Brain microvascular endothelial cell (primary cell): Measurements from ENCODE around the gene DCST2.

Experiments
- DNase-seq: peaks from one replicate; pipeline ENCODE4 v3.0.0-alpha.2; 2020
- H3K27ac ChIP-seq: fragments of 250-450 bp; sonication (Bioruptor Pico); 2 replicates; pipeline ENCODE4 v1.5.1; 2020; ENCODE audit warnings: mild to moderate bottlenecking, moderate library complexity
- H3K27me3 ChIP-seq: fragments of 250-450 bp; sonication (Bioruptor Pico); replicated peaks from 2 replicates; pipeline ENCODE4 v1.5.1; 2020; ENCODE audit warnings: mild to moderate bottlenecking
- H3K36me3 ChIP-seq: fragments of 250-450 bp; sonication (Bioruptor Pico); replicated peaks from 2 replicates; pipeline ENCODE4 v1.5.1; 2020; ENCODE audit warnings: mild to moderate bottlenecking
- H3K4me3 ChIP-seq: 2 replicates; pipeline ENCODE4 v1.5.1; 2011; ENCODE audit warnings: low read depth, mild to moderate bottlenecking, control low read depth, low read length, moderate library complexity
- in situ Hi-C: cut with HindIII; loops from 2 replicates; pipeline ENCODE4 v1.10.0; 2017; ENCODE audit warnings: low sequenced_read_pairs, low pct_ligation_motif_present
- TF ChIP-seq, protein P1 (sequence below): IDR thresholded peaks from 2 replicates; pipeline ENCODE4 v1.5.1; 2011; ENCODE audit warnings: low read depth, mild to moderate bottlenecking, moderate library complexity, low read length, control low read depth, inconsistent platforms; ENCODE audit errors: missing control alignments

Gene DCST2

DNA sequence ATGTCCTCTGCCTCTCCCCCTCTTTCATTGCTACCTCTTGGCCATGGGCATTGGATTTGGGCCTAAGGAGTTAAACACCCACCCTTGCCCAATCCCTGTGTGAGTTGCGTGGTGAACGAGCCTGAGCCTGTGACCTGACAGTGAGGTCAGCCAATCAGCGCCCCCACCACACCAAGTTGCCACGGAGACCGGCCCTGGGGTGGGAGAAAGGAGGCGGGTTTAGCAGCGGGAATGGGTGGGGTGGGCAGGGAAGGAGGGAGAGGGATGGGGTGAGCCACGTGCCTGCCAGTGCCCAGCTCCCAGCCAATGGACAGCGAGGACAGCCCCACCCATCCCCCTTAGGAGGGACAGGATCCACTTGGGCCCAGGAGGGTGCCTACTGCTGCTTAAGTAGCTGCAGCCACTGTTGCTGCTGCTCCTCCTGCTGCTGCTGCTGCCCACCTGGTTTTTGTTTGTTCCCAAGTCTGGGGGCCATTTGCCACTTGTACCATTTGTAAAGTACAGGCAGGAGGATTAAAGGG is 21.5 kb downstream of the DCST2 start:
- H3K27ac ChIP-seq: no peak overlapping the region
- H3K27me3 ChIP-seq: no peaks in the 10 kb centered on the region
- H3K36me3 ChIP-seq: peaks cover 20% of the 10 kb centered on the region
- TF ChIP-seq, protein P1, sequence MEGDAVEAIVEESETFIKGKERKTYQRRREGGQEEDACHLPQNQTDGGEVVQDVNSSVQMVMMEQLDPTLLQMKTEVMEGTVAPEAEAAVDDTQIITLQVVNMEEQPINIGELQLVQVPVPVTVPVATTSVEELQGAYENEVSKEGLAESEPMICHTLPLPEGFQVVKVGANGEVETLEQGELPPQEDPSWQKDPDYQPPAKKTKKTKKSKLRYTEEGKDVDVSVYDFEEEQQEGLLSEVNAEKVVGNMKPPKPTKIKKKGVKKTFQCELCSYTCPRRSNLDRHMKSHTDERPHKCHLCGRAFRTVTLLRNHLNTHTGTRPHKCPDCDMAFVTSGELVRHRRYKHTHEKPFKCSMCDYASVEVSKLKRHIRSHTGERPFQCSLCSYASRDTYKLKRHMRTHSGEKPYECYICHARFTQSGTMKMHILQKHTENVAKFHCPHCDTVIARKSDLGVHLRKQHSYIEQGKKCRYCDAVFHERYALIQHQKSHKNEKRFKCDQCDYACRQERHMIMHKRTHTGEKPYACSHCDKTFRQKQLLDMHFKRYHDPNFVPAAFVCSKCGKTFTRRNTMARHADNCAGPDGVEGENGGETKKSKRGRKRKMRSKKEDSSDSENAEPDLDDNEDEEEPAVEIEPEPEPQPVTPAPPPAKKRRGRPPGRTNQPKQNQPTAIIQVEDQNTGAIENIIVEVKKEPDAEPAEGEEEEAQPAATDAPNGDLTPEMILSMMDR: no peak
- in situ Hi-C loops: no loop called here
- no peak for DNase-seq
- no peak overlapping the region for H3K4me3 ChIP-seq

GRCh38 chr1:155011437-155012025 is 22.1 kb downstream of the DCST2 start:
- Histone ChIP-seq H3K27me3 (no peaks in the 10 kb centered on the region), H3K27ac (no peak overlapping the region), H3K36me3 (peaks cover 23% of the 10 kb centered on the region), H3K4me3 (no peak overlapping the region)
- TF ChIP-seq, protein P1: no peak
- DNase-seq: no peak
- in situ Hi-C loops: no loop called here

GRCh38 chr1:155011004-155011416 is 22.6 kb downstream of the DCST2 start:
- no peak for DNase-seq
- Histone ChIP-seq H3K27me3 (no peaks in the 10 kb centered on the region), H3K36me3 (peaks cover 18% of the 10 kb centered on the region), H3K4me3 (no peak overlapping the region), H3K27ac (no peak overlapping the region)
- in situ Hi-C loops: no loop called here
- TF ChIP-seq, protein P1: no peak

GRCh38 chr1:155010211-155010918 is 23.2 kb downstream of the DCST2 start:
- Histone ChIP-seq H3K27ac (no peak overlapping the region), H3K4me3 (no peak overlapping the region), H3K36me3 (peaks cover 12% of the 10 kb centered on the region), H3K27me3 (no peaks in the 10 kb centered on the region)
- in situ Hi-C loops: no loop called here
- DNase-seq: no peak
- TF ChIP-seq, protein P1: no peak

DNA sequence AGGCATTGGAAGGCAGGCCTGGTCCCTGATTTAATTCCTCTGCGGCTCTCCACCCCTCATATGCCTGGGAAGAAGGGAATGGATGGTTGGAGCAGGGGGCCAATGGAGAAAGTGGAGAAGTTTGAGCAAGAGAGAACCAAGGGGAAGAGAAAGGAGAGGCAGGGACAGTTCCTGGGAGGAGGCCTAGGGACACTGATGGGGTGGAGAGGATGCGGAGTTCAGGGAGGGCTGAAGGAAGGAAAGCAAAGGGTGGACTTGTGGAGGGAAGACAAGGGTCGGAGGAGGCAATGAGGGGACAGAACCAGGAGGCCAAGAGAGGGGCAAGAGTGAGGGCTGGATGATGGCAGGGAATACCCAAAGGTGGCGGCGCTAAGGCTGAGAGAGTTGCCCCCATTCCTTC is 23.8 kb downstream of the DCST2 start:
- Histone ChIP-seq H3K27ac (no peak overlapping the region), H3K4me3 (no peak overlapping the region), H3K36me3 (peaks cover 6% of the 10 kb centered on the region), H3K27me3 (no peaks in the 10 kb centered on the region)
- in situ Hi-C loops: no loop called here
- DNase-seq: no peak
- TF ChIP-seq, protein P1: no peak
